Calu3 (cell line): Measurements from ENCODE around the gene QSOX1. TPM values are rescaled to one million over a fixed set of nuclear protein-coding genes. Genes with fewer than 3 reads are reported as not detected.

Experiments
- BruUV-seq: library from RNA; stranded (reverse); fragments of 400-500 nt; replicated peaks from 2 replicates; lab custom pipeline; 2021; lab: Mats Ljungman, UMichigan
- CTCF ChIA-PET: fragments of 300-600 bp; sonication (Branson Sonifier 250); formaldehyde crosslinking; loops from one replicate; lab custom pipeline; 2022; ENCODE audit warnings: antibody characterized with exemption; lab: Charles Lee
- DNase-seq: peaks from one replicate; pipeline ENCODE4 v3.0.0; 2022
- H3K27ac Mint-ChIP-seq: one replicate; pipeline ENCODE4 v1.8.0; 2022; ENCODE audit warnings: mixed read lengths; ENCODE audit not compliant: unreplicated experiment
- H3K27me3 Mint-ChIP-seq: one replicate; pipeline ENCODE4 v1.8.0; 2022; ENCODE audit warnings: mixed read lengths; ENCODE audit not compliant: unreplicated experiment
- H3K36me3 Mint-ChIP-seq: one replicate; pipeline ENCODE4 v1.8.0; 2022; ENCODE audit warnings: mild to moderate bottlenecking, moderate library complexity, mixed read lengths; ENCODE audit not compliant: insufficient read depth, unreplicated experiment
- H3K4me1 Mint-ChIP-seq: one replicate; pipeline ENCODE4 v1.8.0; 2022; ENCODE audit warnings: mild to moderate bottlenecking, low read depth, mixed read lengths; ENCODE audit not compliant: unreplicated experiment
- H3K4me3 Mint-ChIP-seq: one replicate; pipeline ENCODE4 v1.8.0; 2022; ENCODE audit warnings: mild to moderate bottlenecking, low read depth, moderate library complexity, mixed read lengths; ENCODE audit not compliant: unreplicated experiment
- H3K9me3 Mint-ChIP-seq: one replicate; pipeline ENCODE4 v1.8.0; 2022; ENCODE audit warnings: low read depth, mixed read lengths; ENCODE audit not compliant: unreplicated experiment
- CTCF ChIP-seq: fragments of 200-600 bp; IDR thresholded peaks from one replicate; pipeline ENCODE4 v1.8.0; 2022; ENCODE audit warnings: antibody characterized with exemption; ENCODE audit not compliant: unreplicated experiment
- intact Hi-C: fragments of 100-400 bp; cut with micrococcal nuclease; formaldehyde crosslinking; loops from one replicate; pipeline ENCODE4 v1.10.0; 2022; ENCODE audit not compliant: unreplicated experiment
- total RNA-seq: library from RNA; stranded (reverse); gene quantifications from 2 replicates; pipeline ENCODE4 v1.2.3, GENCODE V29; 2022

Gene QSOX1
- total RNA-seq, 1 experiment from 2014 or later = 462 TPM

- CTCF ChIA-PET = interaction anchor here (1.3 to 5.2 kb wide), 3 partner anchors 9 to 62 kb away, joined by 5 to 89 read pairs (median 6); partner anchors contain the start of gene QSOX1
- Mint-ChIP-seq H3K9me3 (no peaks in the 10 kb centered on the region), H3K4me1 (peaks cover 75% of the 10 kb centered on the region), H3K36me3 (peaks cover 43% of the 10 kb centered on the region), H3K4me3 (peak overlapping the region; percentile 45), H3K27me3 (no peaks in the 10 kb centered on the region), H3K27ac (peak overlapping the region; percentile 8)
- no TSS peak for BruUV-seq
- TF ChIP-seq CTCF = no peak
- intact Hi-C loops = loop anchor here (2.0 to 10.0 kb wide), 3 partner anchors 13 to 215 kb away; partner anchors contain the start of gene CEP350
- DNase-seq = no peak
Observed at GRCh38 chr1:180169640-180170195, 15.0 kb downstream of the QSOX1 start.

- Mint-ChIP-seq H3K9me3 (no peaks in the 10 kb centered on the region), H3K36me3 (peaks cover 41% of the 10 kb centered on the region), H3K27ac (peak overlapping the region; percentile 8), H3K4me1 (peaks cover 66% of the 10 kb centered on the region), H3K4me3 (peak overlapping the region; percentile 6), H3K27me3 (no peaks in the 10 kb centered on the region)
- CTCF ChIA-PET = interaction anchor here (0.6 to 5.2 kb wide), 4 partner anchors 8 to 98 kb away, joined by 3 to 89 read pairs (median 6); partner anchors contain the start of gene QSOX1
- TF ChIP-seq CTCF = no peak
- DNase-seq = peak; percentile 61
- BruUV-seq = no TSS peak
- intact Hi-C loops = loop anchor here (2.0 to 10.0 kb wide), 2 partner anchors 14 to 106 kb away; no protein-coding TSS in a partner anchor
Observed at GRCh38 chr1:180170546-180171151, 16.0 kb downstream of the QSOX1 start.

GRCh38 chr1:180171691-180172090 is 17.0 kb downstream of the QSOX1 start:
- no TSS peak for BruUV-seq
- no peak for DNase-seq
- H3K4me3 Mint-ChIP-seq = no peak overlapping the region
- intact Hi-C loops = loop anchor here (2.0 to 10.0 kb wide), 2 partner anchors 15 to 107 kb away; no protein-coding TSS in a partner anchor
- CTCF ChIA-PET = no interaction called here
- peaks cover 41% of the 10 kb centered on the region for H3K36me3 Mint-ChIP-seq
- TF ChIP-seq CTCF = no peak
- peaks cover 55% of the 10 kb centered on the region for H3K4me1 Mint-ChIP-seq
- H3K9me3 Mint-ChIP-seq = no peaks in the 10 kb centered on the region
- H3K27ac Mint-ChIP-seq = no peak overlapping the region
- H3K27me3 Mint-ChIP-seq = no peaks in the 10 kb centered on the region

GRCh38 chr1:180173451-180173850 is 18.8 kb downstream of the QSOX1 start:
- H3K4me1 Mint-ChIP-seq = peaks cover 38% of the 10 kb centered on the region
- CTCF ChIA-PET = no interaction called here
- no peaks in the 10 kb centered on the region for H3K9me3 Mint-ChIP-seq
- no peak for DNase-seq
- intact Hi-C loops = loop anchor here (10.0 kb wide), 1 partner anchor 109 kb away; no protein-coding TSS in a partner anchor
- no TSS peak for BruUV-seq
- H3K27me3 Mint-ChIP-seq = no peaks in the 10 kb centered on the region
- TF ChIP-seq CTCF = no peak
- peaks cover 36% of the 10 kb centered on the region for H3K36me3 Mint-ChIP-seq
- no peak overlapping the region for H3K4me3 Mint-ChIP-seq
- no peak overlapping the region for H3K27ac Mint-ChIP-seq
